Right cardiac atrium (tissue), 5 donors: ENCODE results near the gene GRM5. TPM values are rescaled to one million over a fixed set of nuclear protein-coding genes. Genes with fewer than 3 reads are reported as not detected.

Experiments used
- ATAC-seq, 2 donors: fragments of 200-7000 bp; cut with Tn5 transposase; one replicate each; pipeline versions ENCODE4 v1.8.0 to v1.9.1; 2020; ENCODE audit warnings: moderate library complexity in 2 of 2, mild to moderate bottlenecking in 1 of 2
- DNase-seq, 3 donors: peaks; one replicate each; pipeline ENCODE4 v3.0.0-alpha.2; 2020
- H3K27ac ChIP-seq: one replicate; pipeline ENCODE4 v1.5.1; 2013; ENCODE audit warnings: mild to moderate bottlenecking, low read length, control low read depth, moderate library complexity
- H3K27me3 ChIP-seq: one replicate; pipeline ENCODE4 v1.6.1; 2013; ENCODE audit not compliant: control insufficient read depth, insufficient read depth
- H3K4me1 ChIP-seq: one replicate; pipeline ENCODE4 v1.6.1; 2013; ENCODE audit warnings: low read length; ENCODE audit not compliant: control insufficient read depth, insufficient read depth
- H3K4me3 ChIP-seq: one replicate; pipeline ENCODE4 v1.5.1; 2013; ENCODE audit warnings: low read length, control low read depth
- H3K9me3 ChIP-seq: one replicate; pipeline ENCODE4 v1.6.1; 2013; ENCODE audit warnings: low read length; ENCODE audit not compliant: control insufficient read depth
- WGBS: extraction: QIAGEN DNeasy Blood & Tissue Kit; methylation state at CpG from one replicate; pipeline ENCODE4 v1.1.7; 2013; 5-methylcytosine and 5-hydroxymethylcytosine counted together
- intact Hi-C, 4 donors: fragments of 100-400 bp; cut with DNase I; formaldehyde crosslinking; loops; one replicate each; pipeline versions ENCODE4 v1.11.0 to v1.14.0; 2022 to 2023
- polyA plus RNA-seq: library from polyadenylated mRNA; stranded (reverse); fragments of 200-250 nt; gene quantifications from one replicate; pipeline ENCODE4 v1.2.3, GENCODE V29; 2013
- total RNA-seq, 4 donors: library from RNA; stranded (reverse); fragmentation: NEBNext Ultra II Directional; extraction: Animal tissue kit (Norgen Biotek cat#: 25700); gene quantifications; one replicate each; pipeline ENCODE4 v1.2.1, GENCODE V29; 2021
- donor health status: healthy with polysubstance abuse.
- donor health status: DM: no; HTN: yes; CAD: no.
- donor health status: DM: no; HTN: no; CAD: no.
- donor health status: DM: no; HTN: yes; CAD: no; lungs with severe emphysema.
- donor health status: DM: yes; HTN: yes; CAD: no.

GRM5 gene
- total and polyA plus RNA-seq, 5 donors = 0.02 to 0.45 TPM; not detected in 3

DNA sequence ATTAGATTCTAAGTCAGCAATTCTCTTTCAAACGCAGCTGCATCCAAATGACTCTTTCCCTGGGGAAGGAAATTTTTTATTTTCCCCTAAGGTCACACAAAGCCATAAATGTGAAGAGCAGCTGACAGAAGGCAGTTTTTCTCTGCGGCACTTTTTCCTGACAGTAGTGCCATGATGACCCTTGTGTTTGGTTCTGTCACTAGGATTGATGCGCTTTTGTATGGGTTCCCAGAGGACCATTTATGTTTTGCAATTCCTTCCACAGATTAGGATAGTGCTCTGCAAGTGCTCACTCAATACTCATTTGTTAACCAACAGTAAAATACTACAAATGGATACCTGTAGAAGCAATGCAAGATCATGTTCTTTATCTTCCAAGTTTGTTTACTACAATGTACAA lies 368.6 kb downstream of the GRM5 start:
- no peak for ATAC-seq
- no peak for DNase-seq
- Histone ChIP-seq H3K27ac (no peak overlapping the region), H3K9me3 (no peaks in the 10 kb centered on the region), H3K4me3 (no peak overlapping the region), H3K27me3 (no peaks in the 10 kb centered on the region), H3K4me1 (no peaks in the 10 kb centered on the region)
- intact Hi-C loops = loop anchor here in 1 of 4 donors (5.0 kb wide), 1 partner anchor 55 kb away; no protein-coding TSS in a partner anchor
- WGBS = 59% methylated on average over 3 of the region's 3 CpGs

DNA sequence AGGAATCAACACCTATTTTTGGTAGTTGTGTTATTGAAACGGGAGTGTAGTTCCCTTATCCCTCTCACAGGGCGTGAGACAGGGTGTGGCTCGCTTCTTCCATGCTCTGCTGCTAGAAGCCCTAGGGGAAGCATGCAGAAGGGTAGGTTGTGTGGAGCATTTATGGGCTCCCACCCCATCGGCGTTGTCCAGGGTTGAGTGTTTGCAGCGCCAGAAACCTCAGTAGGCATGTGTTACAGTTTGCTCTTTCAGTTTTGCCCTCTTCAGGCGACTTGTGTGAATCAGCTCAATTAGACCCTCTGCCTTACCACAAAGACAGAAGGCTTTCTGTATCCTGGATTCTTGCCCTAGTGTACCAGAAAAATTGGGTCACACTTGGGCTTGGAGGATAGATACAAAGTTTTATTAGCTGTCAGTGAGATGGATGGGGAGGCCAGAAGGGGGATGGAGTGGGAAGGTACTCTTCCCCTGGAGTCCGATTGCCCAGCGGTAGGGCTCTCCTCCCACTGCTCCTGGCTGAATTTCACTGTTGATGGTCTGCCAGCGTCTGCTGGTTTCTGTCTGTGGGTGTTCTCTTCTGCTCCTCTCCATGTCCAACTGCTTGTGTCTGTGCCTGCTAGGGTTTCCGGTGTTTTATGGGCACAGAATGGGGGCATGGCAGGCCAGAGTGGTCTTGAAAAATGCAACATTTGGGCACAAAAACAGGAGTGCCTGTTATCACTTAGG lies 369.9 kb downstream of the GRM5 start:
- DNase-seq = no peak
- no peaks in the 10 kb centered on the region for H3K27me3 ChIP-seq
- H3K27ac ChIP-seq = no peak overlapping the region
- no peak for ATAC-seq
- no peak overlapping the region for H3K4me3 ChIP-seq
- no peaks in the 10 kb centered on the region for H3K4me1 ChIP-seq
- WGBS = 70% methylated on average over 11 of the region's 11 CpGs
- H3K9me3 ChIP-seq = no peaks in the 10 kb centered on the region
- intact Hi-C loops = loop anchor here in 1 of 4 donors (5.0 kb wide), 1 partner anchor 56 kb away; no protein-coding TSS in a partner anchor

DNA sequence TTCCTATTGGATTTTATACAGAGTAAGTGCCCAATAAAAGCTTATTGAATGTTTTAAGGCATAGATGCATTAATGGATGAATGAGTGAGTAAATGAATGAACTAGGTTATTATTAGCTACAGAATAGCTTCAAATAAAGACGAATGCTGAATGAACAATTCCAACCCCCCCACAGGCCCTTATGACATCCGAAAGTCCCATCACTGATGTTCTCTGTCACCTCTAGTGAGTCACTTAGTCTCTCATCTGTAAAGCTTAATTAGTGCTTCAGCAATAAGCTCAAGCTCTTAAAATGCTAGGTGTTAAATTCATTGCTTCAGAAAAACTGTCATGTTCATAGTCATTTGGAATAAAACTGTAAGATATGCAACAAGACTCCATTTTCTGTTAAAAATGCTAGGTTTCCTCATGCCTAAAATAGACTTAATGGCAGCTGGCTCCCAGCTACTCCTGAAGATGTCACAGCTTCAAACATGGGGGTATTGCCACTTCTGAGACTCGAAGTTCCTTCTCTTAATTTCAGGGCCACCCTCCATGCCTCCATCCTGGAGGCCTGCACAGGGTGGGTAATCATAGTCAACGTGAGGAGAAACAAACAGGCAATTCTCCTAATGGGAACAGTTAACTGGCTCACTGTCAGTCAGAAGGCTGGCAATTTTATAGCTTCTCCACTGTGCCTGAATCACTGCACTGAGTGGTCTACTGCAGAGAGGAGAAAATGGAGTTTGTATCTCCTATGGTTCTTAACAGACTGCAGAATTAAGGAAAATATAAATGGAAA lies 373.3 kb downstream of the GRM5 start:
- DNase-seq (no peak), ATAC-seq (no peak)
- Histone ChIP-seq H3K4me1 (no peaks in the 10 kb centered on the region), H3K4me3 (no peak overlapping the region), H3K27me3 (no peaks in the 10 kb centered on the region), H3K27ac (no peak overlapping the region), H3K9me3 (no peaks in the 10 kb centered on the region)
- 69% methylated on average over 4 of the region's 4 CpGs for WGBS
- intact Hi-C loops = no loop called here

DNA sequence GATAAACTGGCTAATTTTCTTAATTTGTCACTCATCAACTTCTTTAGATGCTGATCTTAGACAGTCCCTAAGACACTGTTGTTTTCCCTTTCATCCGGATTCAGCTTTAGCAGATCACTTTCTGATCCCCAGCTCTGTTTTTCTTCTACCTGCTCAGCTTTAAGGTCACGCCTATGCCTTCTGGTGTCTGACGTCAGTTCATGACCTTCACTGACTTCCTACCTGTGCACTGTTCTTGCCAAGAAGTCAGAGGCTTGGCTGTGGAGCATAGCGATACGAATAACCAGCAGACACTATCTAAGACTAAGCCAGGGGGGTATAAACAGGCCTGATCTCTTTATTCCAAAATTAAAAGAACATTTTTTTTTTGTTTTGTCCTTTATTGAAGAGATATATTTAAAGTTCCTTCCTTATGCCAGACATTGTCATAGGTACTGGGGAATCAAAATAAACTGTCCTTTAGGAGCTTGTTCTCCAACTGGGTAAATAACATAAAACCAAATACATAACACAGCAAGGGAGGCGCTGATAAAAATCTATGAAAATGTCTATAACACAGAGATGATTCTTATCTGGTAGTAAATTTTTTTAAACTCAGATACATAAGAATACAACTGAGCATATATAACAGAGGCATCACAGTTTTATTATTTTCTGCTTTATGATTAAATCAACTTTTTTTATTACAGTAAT lies 376.1 kb downstream of the GRM5 start:
- intact Hi-C loops = no loop called here
- Histone ChIP-seq H3K4me3 (no peak overlapping the region), H3K9me3 (no peaks in the 10 kb centered on the region), H3K27me3 (no peaks in the 10 kb centered on the region), H3K4me1 (no peaks in the 10 kb centered on the region), H3K27ac (no peak overlapping the region)
- WGBS = 78% methylated on average over 6 of the region's 6 CpGs
- DNase-seq (no peak), ATAC-seq (no peak)

DNA sequence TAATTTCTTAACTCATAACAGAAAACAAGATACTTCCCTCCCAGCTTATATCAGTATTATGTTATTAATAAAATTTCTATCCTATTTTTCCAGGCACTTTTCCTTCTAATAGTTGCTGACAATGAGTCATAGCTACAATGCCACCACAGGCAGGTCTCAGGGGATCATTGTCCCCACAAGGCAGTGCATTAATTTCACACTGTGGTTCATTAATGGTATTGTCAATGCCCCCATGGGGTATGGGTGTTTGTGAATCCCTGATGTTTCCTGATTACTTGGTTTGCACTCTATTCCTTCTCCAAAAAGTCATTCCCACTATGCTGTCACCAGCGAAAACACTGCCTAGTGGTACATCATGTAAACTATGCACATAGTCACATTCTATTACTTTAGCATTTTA lies 382.8 kb downstream of the GRM5 start:
- no peaks in the 10 kb centered on the region for H3K9me3 ChIP-seq
- intact Hi-C loops = no loop called here
- H3K27me3 ChIP-seq = no peaks in the 10 kb centered on the region
- H3K4me3 ChIP-seq = no peak overlapping the region
- no peak for ATAC-seq
- WGBS = 87% methylated on average over 1 of the region's 1 CpG
- DNase-seq = no peak
- H3K4me1 ChIP-seq = no peaks in the 10 kb centered on the region
- H3K27ac ChIP-seq = no peak overlapping the region

DNA sequence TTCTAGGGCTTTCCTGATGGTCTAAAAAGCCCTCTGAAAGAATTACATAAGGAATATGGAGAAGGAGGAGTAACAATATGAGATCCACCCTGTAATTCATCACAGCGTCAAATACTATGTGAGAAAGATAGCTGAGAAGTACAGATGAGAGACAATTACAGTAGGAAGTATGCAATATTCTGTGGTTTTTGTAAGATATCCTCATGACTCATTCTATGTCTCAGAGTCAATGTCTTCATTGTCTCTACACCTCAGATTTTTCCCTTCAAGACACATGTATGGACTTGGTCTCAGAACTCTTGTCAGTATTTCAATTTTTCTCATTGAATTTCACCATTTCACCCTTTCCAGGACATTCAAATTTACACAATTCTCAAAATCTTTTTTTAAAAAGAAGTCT lies 385.0 kb downstream of the GRM5 start:
- no peaks in the 10 kb centered on the region for H3K4me1 ChIP-seq

DNA sequence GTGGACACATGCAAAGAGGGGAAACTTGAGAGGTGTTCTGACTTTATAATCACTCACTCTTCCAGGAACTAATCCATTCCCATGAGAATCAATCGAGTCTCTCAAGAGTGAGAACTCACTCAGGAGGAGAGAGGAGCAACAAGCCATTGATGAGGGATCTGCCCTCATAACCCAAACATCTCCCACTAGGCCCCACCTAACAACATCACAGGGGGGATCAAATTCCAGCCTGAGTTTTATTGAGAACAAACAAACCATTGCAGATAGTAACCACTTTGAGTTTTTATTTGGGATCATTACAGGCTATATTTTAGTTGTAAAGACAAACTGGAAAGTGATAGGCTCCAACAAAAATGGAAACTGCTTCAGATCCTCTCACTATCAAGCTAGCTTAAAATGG lies 399.4 kb downstream of the GRM5 start:
- ATAC-seq = no peak
- Histone ChIP-seq H3K4me1 (no peaks in the 10 kb centered on the region), H3K9me3 (no peaks in the 10 kb centered on the region), H3K27me3 (no peaks in the 10 kb centered on the region), H3K4me3 (no peak overlapping the region), H3K27ac (no peak overlapping the region)
- intact Hi-C loops = no loop called here
- DNase-seq = no peak
- WGBS = 71% methylated on average over 1 of the region's 1 CpG

More for the DNA sequence above, 385.0 kb downstream of the GRM5 start:
- H3K27ac ChIP-seq = no peak overlapping the region
- H3K4me3 ChIP-seq = no peak overlapping the region
- DNase-seq (no peak), ATAC-seq (no peak)
- intact Hi-C loops = no loop called here
- H3K27me3 ChIP-seq = no peaks in the 10 kb centered on the region
- no peaks in the 10 kb centered on the region for H3K9me3 ChIP-seq
- 92% methylated on average over 1 of the region's 1 CpG for WGBS

DNA sequence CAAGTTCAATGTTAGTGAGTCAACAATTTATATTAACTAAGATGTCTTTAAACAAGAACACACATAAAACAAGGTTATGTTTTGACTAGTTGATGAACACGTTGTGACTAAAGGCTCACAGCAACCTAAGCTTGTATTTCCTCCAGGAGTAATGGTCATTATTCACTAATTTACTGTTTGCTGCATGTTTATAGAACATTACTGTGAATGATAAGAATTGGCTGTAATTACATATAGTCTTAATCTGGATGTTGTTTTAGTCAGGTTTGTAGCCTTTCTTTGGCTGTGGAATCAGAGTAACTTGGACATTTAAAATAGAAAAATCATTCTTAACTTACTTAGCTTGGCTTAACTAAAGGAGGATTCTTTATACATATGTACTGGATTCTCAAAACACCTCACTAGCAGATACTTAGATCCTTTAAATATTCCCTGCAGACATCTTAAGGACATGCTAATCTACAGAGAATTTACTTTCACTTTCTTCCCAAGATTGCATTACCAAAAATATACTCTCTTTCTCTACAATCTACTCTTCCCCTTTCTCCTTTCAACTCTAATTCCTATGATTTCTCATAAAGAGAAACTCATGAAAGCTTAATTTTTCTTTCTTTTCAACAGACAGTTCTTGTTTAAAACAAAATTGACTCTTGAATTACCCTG lies 408.6 kb downstream of the GRM5 start:
- intact Hi-C loops = no loop called here
- WGBS = 53% methylated on average over 1 of the region's 1 CpG

DNA sequence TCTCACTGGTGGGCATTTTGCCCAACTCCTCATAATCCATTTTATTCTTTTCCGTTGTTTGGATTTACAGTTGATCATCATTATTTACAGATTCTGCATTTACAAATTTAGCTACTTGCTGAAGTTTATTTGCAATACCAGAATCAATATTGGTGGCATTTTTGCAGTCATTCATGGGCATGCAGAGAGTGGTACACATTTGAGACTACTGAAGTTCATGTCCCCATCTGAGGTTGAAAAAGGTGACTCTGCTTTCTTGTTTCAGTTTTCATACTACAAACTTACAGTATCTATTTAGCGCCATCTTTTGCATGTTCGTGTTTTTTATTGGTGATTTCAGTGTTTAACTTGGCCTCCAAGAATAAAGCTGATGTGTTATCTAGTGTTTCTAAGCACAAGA lies 409.5 kb downstream of the GRM5 start:
- ATAC-seq = no peak
- H3K4me1 ChIP-seq = no peaks in the 10 kb centered on the region
- intact Hi-C loops = no loop called here
- whole genome bisulfite sequencing = 83% methylated on average over 3 of the region's 3 CpGs
- no peak overlapping the region for H3K4me3 ChIP-seq
- peaks cover 3% of the 10 kb centered on the region for H3K27me3 ChIP-seq
- no peak overlapping the region for H3K27ac ChIP-seq
- H3K9me3 ChIP-seq = no peaks in the 10 kb centered on the region
- no peak for DNase-seq

More for the DNA sequence above, 408.6 kb downstream of the GRM5 start:
- Histone ChIP-seq H3K4me1 (no peaks in the 10 kb centered on the region), H3K27ac (no peak overlapping the region), H3K27me3 (peaks cover 3% of the 10 kb centered on the region), H3K9me3 (no peaks in the 10 kb centered on the region), H3K4me3 (no peak overlapping the region)
- ATAC-seq = no peak
- no peak for DNase-seq

DNA sequence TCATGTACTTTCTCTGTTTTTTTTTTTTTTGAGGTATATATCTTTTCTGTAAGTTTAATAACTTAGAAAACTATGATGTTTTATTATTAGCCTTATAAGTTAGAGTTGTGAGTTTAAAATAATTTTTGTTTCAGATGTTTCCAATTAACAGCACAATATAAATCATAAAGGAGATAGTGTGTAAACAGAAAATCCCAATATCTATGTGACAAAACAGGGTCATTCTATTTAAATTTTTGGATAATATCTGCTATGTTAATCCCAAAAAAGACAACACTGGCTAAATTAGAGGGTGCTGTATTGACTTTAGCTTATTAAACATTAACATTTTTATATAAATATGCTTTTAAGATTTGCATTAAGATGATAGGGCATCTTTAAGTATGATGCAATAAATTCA lies 410.1 kb downstream of the GRM5 start:
- Histone ChIP-seq H3K27ac (no peak overlapping the region), H3K4me1 (no peaks in the 10 kb centered on the region), H3K9me3 (no peaks in the 10 kb centered on the region), H3K4me3 (no peak overlapping the region), H3K27me3 (peaks cover 3% of the 10 kb centered on the region)
- intact Hi-C loops = no loop called here
- DNase-seq = no peak
- ATAC-seq = no peak

DNA sequence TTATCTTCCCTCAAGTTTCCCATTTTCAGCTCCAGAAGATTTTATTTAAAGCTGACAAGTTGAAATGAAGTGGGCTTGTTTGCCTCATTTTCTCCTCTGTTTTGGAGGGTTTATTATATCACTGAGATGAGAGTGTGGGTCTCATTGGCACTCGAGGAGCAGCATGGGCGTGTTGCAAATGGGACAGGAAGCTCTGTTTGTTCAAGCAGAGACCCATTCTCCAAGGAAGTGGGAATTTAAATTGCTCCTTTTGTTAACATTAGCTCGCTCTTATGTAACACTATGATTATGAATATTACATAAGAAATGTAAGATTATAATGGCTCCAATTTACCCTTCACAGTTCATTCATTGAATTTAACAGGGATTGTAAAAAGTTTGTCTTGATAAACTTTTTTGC lies 410.6 kb downstream of the GRM5 start:
- Histone ChIP-seq H3K4me3 (no peak overlapping the region), H3K27me3 (peaks cover 3% of the 10 kb centered on the region), H3K4me1 (no peaks in the 10 kb centered on the region), H3K9me3 (no peaks in the 10 kb centered on the region), H3K27ac (no peak overlapping the region)
- ATAC-seq (no peak), DNase-seq (no peak)
- intact Hi-C loops = no loop called here
- 50% methylated on average over 3 of the region's 3 CpGs for WGBS
